ENCODE measurements around the gene SQSTM1. TPM values are rescaled to one million over a fixed set of nuclear protein-coding genes. Genes with fewer than 3 reads are reported as not detected.

SQSTM1 gene
- total and polyA plus RNA-seq, 2 of the 8 experiments (the other 6 are each of a cell fraction or from before 2014, with no cell fraction given), result 78.6 to 110 TPM

DNA sequence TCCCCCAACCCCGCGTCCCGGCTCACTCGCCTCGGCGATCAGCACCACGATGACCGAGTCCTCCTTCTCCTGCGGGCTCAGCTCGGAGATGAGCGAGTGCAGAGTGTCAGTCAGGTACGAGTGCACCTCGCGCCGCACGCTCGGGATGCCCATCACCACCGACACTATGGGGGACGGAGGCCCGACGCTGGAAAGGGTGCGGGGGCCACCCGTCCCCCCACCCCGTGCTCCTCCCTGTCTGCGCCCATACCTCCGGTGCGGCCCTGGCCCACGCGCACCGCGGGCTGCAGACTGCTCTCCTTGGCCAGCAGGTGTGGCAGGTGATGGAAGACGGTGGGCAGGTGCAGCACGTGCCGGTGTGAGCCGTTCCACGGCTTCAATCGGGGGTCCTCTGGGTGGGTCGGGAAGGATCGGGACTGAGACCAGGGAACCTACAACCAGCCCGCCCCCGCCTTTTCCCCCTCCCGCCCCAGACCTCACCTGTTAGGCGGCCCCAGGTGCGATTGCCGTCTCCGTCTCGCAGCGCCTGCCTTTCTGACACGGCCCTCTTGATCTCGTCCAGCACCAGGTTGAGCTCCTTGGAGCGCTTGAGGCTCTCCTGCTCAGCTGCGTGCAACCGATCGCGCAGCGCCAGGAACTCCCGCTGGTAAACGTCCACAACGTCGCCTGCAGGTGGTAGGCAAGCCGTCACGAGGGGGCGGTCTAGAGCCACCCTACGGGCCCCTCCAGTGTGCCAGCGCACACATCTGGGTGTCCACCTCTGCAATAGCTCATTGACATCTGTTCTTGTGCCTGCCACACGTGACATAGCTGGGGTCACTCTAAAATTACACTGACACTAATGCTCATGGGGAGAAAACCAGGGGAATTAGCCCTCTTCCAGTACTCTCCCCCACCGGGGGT lies 19.1 kb upstream of the SQSTM1 start:
- H3K18ac ChIP-seq (ENCODE audit: extremely low read depth, low read length), result no peak overlapping the region
- H3K27me3 ChIP-seq (replicated peaks in 1 of 4; ENCODE audit: control insufficient read depth in 3 of 4, extremely low read depth in 1 of 4, insufficient read depth in 3 of 4, low read length in 3 of 4), result no peaks in the 10 kb centered on the region
- no peak overlapping the region for H3K23ac ChIP-seq (ENCODE audit: insufficient read length)
- peak overlapping the region; percentile 38; the same call in 1 of the 2 replicates for H4K8ac ChIP-seq (ENCODE audit: extremely low read depth, insufficient read depth, low read length)
- H4K5ac ChIP-seq (ENCODE audit: insufficient read length, low read depth, low read length), result no peak overlapping the region
- peaks cover 12 to 31% (median 27%) of the 10 kb centered on the region in 4 experiments for H3K36me3 ChIP-seq (ENCODE audit: control insufficient read depth in 2 of 4, insufficient read depth in 4 of 4, low read length in 3 of 4)
- H3K9me3 ChIP-seq (ENCODE audit: insufficient read depth in 2 of 2, low read depth in 1 of 2, low read length in 1 of 2), result no peaks in the 10 kb centered on the region
- no peak overlapping the region for H4K91ac ChIP-seq (replicated peaks; ENCODE audit: insufficient read length, low read length)
- ChIA-PET POLR2A (ENCODE audit: partially characterized antibody) (interaction anchor here (0.8 to 16.9 kb wide), 9 partner anchors 15 to 180 kb away, joined by 3 to 207 read pairs (median 3); partner anchors contain the start of genes MAML1 and SQSTM1), CTCF (ENCODE audit: partially characterized antibody) (interaction anchor here (0.6 to 3.9 kb wide), 38 partner anchors 9 to 201 kb away, joined by 3 to 23 read pairs (median 4); partner anchors contain the start of genes MAML1 and SQSTM1)
- no peak overlapping the region for H3K56ac ChIP-seq (replicated peaks; ENCODE audit: insufficient read length, low read depth, low read length)
- H2AK5ac ChIP-seq (ENCODE audit: low read depth, low read length), result no peak overlapping the region
- H3K14ac ChIP-seq (ENCODE audit: insufficient read length), result no peak overlapping the region
- peaks cover 0 to 22% of the 10 kb centered on the region in 2 experiments; a peak in 2 of 4 replicates for H3K79me2 ChIP-seq (ENCODE audit: control insufficient read depth in 1 of 2, insufficient read depth in 2 of 2, low read length in 2 of 2)
- H2AFZ ChIP-seq (ENCODE audit: low read length), result no peak overlapping the region
- DNase-seq (ENCODE audit: low read depth in 1 of 2, low spot score in 2 of 2) (peak in 1 of 2 experiments; percentile 89), FAIRE-seq (no peak)
- no peak overlapping the region for H2BK120ac ChIP-seq (replicated peaks; ENCODE audit: low read depth, low read length)
- 72% methylated on average over 46 of the region's 67 CpGs; no CpG with 5 or more reads in 1 of the 2 experiments for WGBS, 2 experiments (ENCODE audit: extremely low coverage in 1 of 2, insufficient coverage in 1 of 2, insufficient read length in 1 of 2, insufficient replicate concordance in 2 of 2, low coverage in 1 of 2, low lambda C conversion rate in 2 of 2, missing lambda C conversion rate in 1 of 2)
- peak overlapping the region; percentile 53 for H3K4ac ChIP-seq (replicated peaks; ENCODE audit: insufficient read length, low read depth, low read length)
- no peak overlapping the region for H3K9ac ChIP-seq (replicated peaks in 1 of 4; ENCODE audit: extremely low read depth in 1 of 4, low read depth in 3 of 4, low read length in 3 of 4)
- no peak overlapping the region for H3K4me3 ChIP-seq (ENCODE audit: extremely low read depth in 1 of 4, insufficient read depth in 2 of 4, low read depth in 3 of 4, low read length in 4 of 4)
- H3K27ac ChIP-seq (ENCODE audit: low read depth, low read length), result no peak overlapping the region
- H2BK20ac ChIP-seq (ENCODE audit: low read length), result no peak overlapping the region
- H3K4me1 ChIP-seq (replicated peaks in 1 of 4; ENCODE audit: control insufficient read depth in 3 of 4, insufficient read depth in 4 of 4, low read length in 3 of 4), result peaks cover 0 to 32% (median 31%) of the 10 kb centered on the region in 4 experiments; a peak in 6 of 7 replicates
- H3K79me1 ChIP-seq (ENCODE audit: low read depth, low read length), result peaks cover 11% of the 10 kb centered on the region
- H2BK5ac ChIP-seq (ENCODE audit: low read depth, low read length), result no peak overlapping the region
- H2BK15ac ChIP-seq (ENCODE audit: low read length), result no peak overlapping the region
- no peak overlapping the region for H3K4me2 ChIP-seq (ENCODE audit: insufficient read depth in 1 of 2, low read depth in 2 of 2, low read length in 2 of 2)
- no peak overlapping the region for H2BK12ac ChIP-seq (ENCODE audit: low read depth, low read length)
- peaks cover 12 to 33% of the 10 kb centered on the region in 2 experiments for H4K20me1 ChIP-seq (replicated peaks in 1 of 2; ENCODE audit: control insufficient read depth in 1 of 2, insufficient read depth in 2 of 2, low read length in 2 of 2)
- peaks cover 10% of the 10 kb centered on the region; the same call in 1 of the 2 replicates for H3K23me2 ChIP-seq (ENCODE audit: low read depth, low read length)
- TF ChIP-seq CREB1 (IDR thresholded peaks at IDR 0.05) (0 out of 2 replicates have a peak, but pooled peaks have one; percentile 21), CHD1 (IDR thresholded peaks at IDR 0.05; ENCODE audit: low read depth, low read length) (no peak), BACH1 (IDR thresholded peaks at IDR 0.05; ENCODE audit: low read length) (no peak), RAD21 (IDR thresholded peaks at IDR 0.05 in 1 of 2, conservative IDR thresholded peaks at IDR 0.05 in 1 of 2; ENCODE audit: low read depth in 2 of 2, low read length in 2 of 2) (peak; percentile 73 to 82), SP2 (IDR thresholded peaks at IDR 0.05; ENCODE audit: low read length) (no peak)
- TF ChIP-seq, protein P1, sequence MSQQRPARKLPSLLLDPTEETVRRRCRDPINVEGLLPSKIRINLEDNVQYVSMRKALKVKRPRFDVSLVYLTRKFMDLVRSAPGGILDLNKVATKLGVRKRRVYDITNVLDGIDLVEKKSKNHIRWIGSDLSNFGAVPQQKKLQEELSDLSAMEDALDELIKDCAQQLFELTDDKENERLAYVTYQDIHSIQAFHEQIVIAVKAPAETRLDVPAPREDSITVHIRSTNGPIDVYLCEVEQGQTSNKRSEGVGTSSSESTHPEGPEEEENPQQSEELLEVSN (IDR thresholded peaks at IDR 0.05), result 0 out of 2 replicates have a peak, but pooled peaks have one; percentile 19
- TF ChIP-seq, protein P2, sequence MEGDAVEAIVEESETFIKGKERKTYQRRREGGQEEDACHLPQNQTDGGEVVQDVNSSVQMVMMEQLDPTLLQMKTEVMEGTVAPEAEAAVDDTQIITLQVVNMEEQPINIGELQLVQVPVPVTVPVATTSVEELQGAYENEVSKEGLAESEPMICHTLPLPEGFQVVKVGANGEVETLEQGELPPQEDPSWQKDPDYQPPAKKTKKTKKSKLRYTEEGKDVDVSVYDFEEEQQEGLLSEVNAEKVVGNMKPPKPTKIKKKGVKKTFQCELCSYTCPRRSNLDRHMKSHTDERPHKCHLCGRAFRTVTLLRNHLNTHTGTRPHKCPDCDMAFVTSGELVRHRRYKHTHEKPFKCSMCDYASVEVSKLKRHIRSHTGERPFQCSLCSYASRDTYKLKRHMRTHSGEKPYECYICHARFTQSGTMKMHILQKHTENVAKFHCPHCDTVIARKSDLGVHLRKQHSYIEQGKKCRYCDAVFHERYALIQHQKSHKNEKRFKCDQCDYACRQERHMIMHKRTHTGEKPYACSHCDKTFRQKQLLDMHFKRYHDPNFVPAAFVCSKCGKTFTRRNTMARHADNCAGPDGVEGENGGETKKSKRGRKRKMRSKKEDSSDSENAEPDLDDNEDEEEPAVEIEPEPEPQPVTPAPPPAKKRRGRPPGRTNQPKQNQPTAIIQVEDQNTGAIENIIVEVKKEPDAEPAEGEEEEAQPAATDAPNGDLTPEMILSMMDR (IDR thresholded peaks at IDR 0.05; ENCODE audit: control extremely low read depth in 1 of 3, insufficient read depth in 1 of 3, low read depth in 1 of 3, low read length in 3 of 3), result peak in 2 of 3 experiments; percentile 79 to 90; a peak in 3 of 4 replicates

All from H1 (cell line).